H1 (cell line): Measurements from ENCODE around the gene CCNK. TPM values are rescaled to one million over a fixed set of nuclear protein-coding genes. Genes with fewer than 3 reads are reported as not detected.

Experiments
- CTCF ChIA-PET: fragments of 300-600 bp; sonication (Branson Sonifier 250); formaldehyde crosslinking; loops from one replicate; lab custom pipeline; 2021; ENCODE audit not compliant: partially characterized antibody; lab: Charles Lee
- POLR2A ChIA-PET: fragments of 300-600 bp; sonication (Branson Sonifier 250); formaldehyde crosslinking; loops from one replicate; lab custom pipeline; 2021; ENCODE audit warnings: inconsistent platforms; ENCODE audit not compliant: partially characterized antibody; lab: Charles Lee
- DNase-seq, 2 experiments: peaks; one replicate each; pipeline versions ENCODE4 v3.0.0 to v3.0.0-alpha.2; 2010 to 2022; ENCODE audit warnings: low spot score in 2 of 2, low read depth in 1 of 2, mixed read lengths in 1 of 2
- FAIRE-seq: peaks from 2 replicates; lab custom pipeline; 2011; peaks lifted over from hg19 to GRCh38; lab: Jason Lieb, UNC
- H2AFZ ChIP-seq: 2 replicates; pipeline ENCODE4 v1.8.1; 2012; ENCODE audit warnings: low read length, inconsistent platforms
- H2AK5ac ChIP-seq: 2 replicates; pipeline ENCODE4 v1.6.1; 2013; ENCODE audit warnings: low read depth, low read length
- H2BK120ac ChIP-seq: replicated peaks from 2 replicates; pipeline ENCODE3; 2013; ENCODE audit warnings: low read depth, low read length, inconsistent platforms
- H2BK12ac ChIP-seq: 2 replicates; pipeline ENCODE4 v1.6.1; 2013; ENCODE audit warnings: low read depth, low read length
- H2BK15ac ChIP-seq: 2 replicates; pipeline ENCODE4 v1.6.1; 2013; ENCODE audit warnings: low read length
- H2BK20ac ChIP-seq: 2 replicates; pipeline ENCODE4 v1.6.1; 2013; ENCODE audit warnings: low read length
- H2BK5ac ChIP-seq: 2 replicates; pipeline ENCODE4 v1.6.1; 2013; ENCODE audit warnings: low read depth, low read length
- H3K14ac ChIP-seq: 2 replicates; pipeline ENCODE4 v1.6.1; 2013; ENCODE audit warnings: inconsistent platforms; ENCODE audit not compliant: insufficient read length
- H3K18ac ChIP-seq: 2 replicates; pipeline ENCODE4 v1.6.1; 2013; ENCODE audit warnings: low read length; ENCODE audit errors: extremely low read depth
- H3K23ac ChIP-seq: 2 replicates; pipeline ENCODE4 v1.6.1; 2013; ENCODE audit warnings: inconsistent platforms; ENCODE audit not compliant: insufficient read length
- H3K23me2 ChIP-seq: 2 replicates; pipeline ENCODE4 v1.6.1; 2013; ENCODE audit warnings: low read depth, low read length
- H3K27ac ChIP-seq: 2 replicates; pipeline ENCODE4 v1.6.1; 2011; ENCODE audit warnings: low read depth, low read length, inconsistent platforms
- H3K27me3 ChIP-seq, 4 experiments: replicated peaks in 1 of 4; 1 replicate in 1 of 4; 2 replicates in 3 of 4; pipeline versions ENCODE4 v1.6.1 to v1.8.1; 2011 to 2013; ENCODE audit warnings: low read length in 3 of 4, mild to moderate bottlenecking in 3 of 4, inconsistent platforms in 2 of 4, mixed read lengths in 2 of 4, moderate library complexity in 1 of 4; ENCODE audit not compliant: control insufficient read depth in 3 of 4, insufficient read depth in 3 of 4; ENCODE audit errors: extremely low read depth in 1 of 4
- H3K36me3 ChIP-seq, 4 experiments: 2 replicates each; pipeline versions ENCODE4 v1.6.1 to v1.8.1; 2011 to 2013; ENCODE audit warnings: mild to moderate bottlenecking in 4 of 4, low read length in 3 of 4, moderate library complexity in 2 of 4, control low read depth in 1 of 4, inconsistent platforms in 1 of 4; ENCODE audit not compliant: insufficient read depth in 4 of 4, control insufficient read depth in 2 of 4
- H3K4ac ChIP-seq: replicated peaks from 2 replicates; pipeline ENCODE3; 2013; ENCODE audit warnings: low read length, low read depth, mixed read lengths, inconsistent platforms; ENCODE audit not compliant: insufficient read length
- H3K4me1 ChIP-seq, 4 experiments: replicated peaks in 1 of 4; 1 replicate in 1 of 4; 2 replicates in 3 of 4; pipeline versions ENCODE4 v1.6.1 to v1.8.1; 2011 to 2013; ENCODE audit warnings: low read length in 3 of 4, inconsistent platforms in 2 of 4, mixed read lengths in 1 of 4; ENCODE audit not compliant: insufficient read depth in 4 of 4, control insufficient read depth in 3 of 4
- H3K4me2 ChIP-seq, 2 experiments: 2 replicates each; pipeline versions ENCODE4 v1.6.1 to v1.8.1; 2011 to 2013; ENCODE audit warnings: low read depth in 2 of 2, low read length in 2 of 2, control low read depth in 1 of 2, inconsistent platforms in 1 of 2, mild to moderate bottlenecking in 1 of 2; ENCODE audit not compliant: insufficient read depth in 1 of 2
- H3K4me3 ChIP-seq, 4 experiments: fragments of 200-600, 300-600 bp in 1 of 4; sonication (generic), shearing (Covaris generic), sonication (Bioruptor Twin) in 1 of 4; 2 replicates each; pipeline versions ENCODE4 v1.5.1 to v1.8.1; 2011 to 2016; ENCODE audit warnings: low read length in 4 of 4, low read depth in 3 of 4, control low read depth in 2 of 4, inconsistent platforms in 2 of 4, mild to moderate bottlenecking in 2 of 4, mixed read lengths in 1 of 4, moderate library complexity in 1 of 4; ENCODE audit not compliant: insufficient read depth in 2 of 4; ENCODE audit errors: extremely low read depth in 1 of 4
- H3K56ac ChIP-seq: replicated peaks from 2 replicates; pipeline ENCODE3; 2013; ENCODE audit warnings: low read depth, mild to moderate bottlenecking, mixed read lengths, low read length, inconsistent platforms; ENCODE audit not compliant: insufficient read length
- H3K79me1 ChIP-seq: 2 replicates; pipeline ENCODE4 v1.6.1; 2013; ENCODE audit warnings: low read depth, low read length, control low read depth
- H3K79me2 ChIP-seq, 2 experiments: 2 replicates each; pipeline versions ENCODE4 v1.6.1 to v1.8.1; 2012 to 2013; ENCODE audit warnings: low read length in 2 of 2, mild to moderate bottlenecking in 2 of 2, inconsistent platforms in 1 of 2; ENCODE audit not compliant: insufficient read depth in 2 of 2, control insufficient read depth in 1 of 2
- H3K9ac ChIP-seq, 4 experiments: replicated peaks in 1 of 4; 1 replicate in 1 of 4; 2 replicates in 3 of 4; pipeline versions ENCODE4 v1.6.1 to v1.8.1; 2011 to 2013; ENCODE audit warnings: low read depth in 3 of 4, low read length in 3 of 4, control low read depth in 2 of 4, mild to moderate bottlenecking in 2 of 4, moderate library complexity in 2 of 4, inconsistent platforms in 1 of 4; ENCODE audit errors: extremely low read depth in 1 of 4
- H3K9me3 ChIP-seq, 2 experiments: 2 replicates each; pipeline versions ENCODE4 v1.6.1 to v1.8.1; 2012 to 2013; ENCODE audit warnings: mild to moderate bottlenecking in 2 of 2, moderate library complexity in 2 of 2, control low read depth in 1 of 2, inconsistent platforms in 1 of 2, low read depth in 1 of 2, low read length in 1 of 2, mixed read lengths in 1 of 2; ENCODE audit not compliant: insufficient read depth in 2 of 2
- H4K20me1 ChIP-seq, 2 experiments: replicated peaks in 1 of 2; 2 replicates each; pipeline versions ENCODE3 to v1.8.1; 2011 to 2013; ENCODE audit warnings: inconsistent platforms in 2 of 2, low read length in 2 of 2, mild to moderate bottlenecking in 1 of 2; ENCODE audit not compliant: insufficient read depth in 2 of 2, control insufficient read depth in 1 of 2
- H4K5ac ChIP-seq: 2 replicates; pipeline ENCODE4 v1.6.1; 2013; ENCODE audit warnings: low read length, low read depth, mixed read lengths, inconsistent platforms; ENCODE audit not compliant: insufficient read length
- H4K8ac ChIP-seq: 2 replicates; pipeline ENCODE4 v1.8.0; 2013; ENCODE audit warnings: mild to moderate bottlenecking, moderate library complexity, low read length, inconsistent platforms; ENCODE audit not compliant: insufficient read depth; ENCODE audit errors: extremely low read depth
- H4K91ac ChIP-seq: replicated peaks from 2 replicates; pipeline ENCODE3; 2013; ENCODE audit warnings: low read length, mixed read lengths, inconsistent platforms; ENCODE audit not compliant: insufficient read length
- RAD21 ChIP-seq, 2 experiments: IDR thresholded peaks in 1 of 2; conservative IDR thresholded peaks in 1 of 2; 2 replicates each; pipeline ENCODE4 v1.6.1; 2011; ENCODE audit warnings: low read depth in 2 of 2, low read length in 2 of 2, improper control_type of control experiment in 1 of 2, inconsistent platforms in 1 of 2, mild to moderate bottlenecking in 1 of 2, moderate library complexity in 1 of 2
- SIN3A ChIP-seq, 2 experiments: IDR thresholded peaks in 1 of 2; conservative IDR thresholded peaks in 1 of 2; 2 replicates each; pipeline ENCODE4 v1.6.1; 2011 to 2012; ENCODE audit warnings: low read length in 2 of 2, improper control_type of control experiment in 1 of 2, low read depth in 1 of 2, mild to moderate bottlenecking in 1 of 2
- WGBS, 2 experiments: shearing (Covaris generic) in 1 of 2; methylation state at CpG; one replicate each; pipeline versions ENCODE4 v1.1.6 to v1.1.7; 2013 to 2015; ENCODE audit warnings: low lambda C conversion rate in 2 of 2, mixed read lengths in 2 of 2, inconsistent platforms in 1 of 2, low coverage in 1 of 2, missing lambda C conversion rate in 1 of 2; ENCODE audit not compliant: insufficient replicate concordance in 2 of 2, insufficient coverage in 1 of 2, insufficient read length in 1 of 2; ENCODE audit errors: extremely low coverage in 1 of 2, missing lambda C conversion rate in 1 of 2; 5-methylcytosine and 5-hydroxymethylcytosine counted together
- polyA plus RNA-seq, 7 experiments: library from polyadenylated mRNA; depleted of rRNA in 3 of 7; stranded (reverse) in 5 of 7; unstranded in 2 of 7; fragments of >200 nt in 5 of 7; fragments of 200-250 nt in 2 of 7; gene quantifications; 1 replicate in 5 of 7; 2 replicates in 1 of 7; 4 replicates in 1 of 7; pipeline versions ENCODE4 v1.2.1 to v1.2.3, GENCODE V29; 2011 to 2013; ENCODE audit warnings: missing spikeins in 2 of 7, mixed read lengths in 2 of 7
- total RNA-seq: library from RNA; stranded (reverse); fragmentation: NEBNext Ultra II Directional; extraction: Animal tissue kit (Norgen Biotek cat#: 25700); gene quantifications from 2 replicates; pipeline ENCODE4 v1.2.1, GENCODE V29; 2021

CCNK gene
- total and polyA plus RNA-seq, 2 of the 8 experiments (the other 6 are each of a cell fraction or from before 2014, with no cell fraction given) = 10.7 to 82.7 TPM

- H3K36me3 ChIP-seq = no peaks in the 10 kb centered on the region
- no peak for FAIRE-seq
- DNase-seq = no peak
- H3K56ac ChIP-seq = no peak overlapping the region
- no peak overlapping the region for H3K4me2 ChIP-seq
- peak overlapping the region; percentile 53 for H4K91ac ChIP-seq
- H4K20me1 ChIP-seq = peaks cover 7 to 11% of the 10 kb centered on the region in 2 experiments
- 95% methylated on average over 6 of the region's 6 CpGs; no CpG with 5 or more reads in 1 of the 2 experiments for WGBS, 2 experiments
- no peak overlapping the region for H2BK120ac ChIP-seq
- no peak overlapping the region for H2BK5ac ChIP-seq
- H3K9ac ChIP-seq = no peak overlapping the region
- no peak overlapping the region for H3K27ac ChIP-seq
- H2AK5ac ChIP-seq = no peak overlapping the region
- H3K23me2 ChIP-seq = no peaks in the 10 kb centered on the region
- no peaks in the 10 kb centered on the region for H3K27me3 ChIP-seq
- H3K14ac ChIP-seq = no peak overlapping the region
- no peak overlapping the region for H3K4me3 ChIP-seq
- H4K8ac ChIP-seq = no peak overlapping the region; the same call in 1 of the 2 replicates
- H3K9me3 ChIP-seq = no peaks in the 10 kb centered on the region
- peaks cover 0 to 32% of the 10 kb centered on the region in 2 experiments; a peak in 1 of 4 replicates for H3K79me2 ChIP-seq
- H2AFZ ChIP-seq = no peak overlapping the region
- H2BK20ac ChIP-seq = no peak overlapping the region
- no peak overlapping the region for H3K18ac ChIP-seq
- H2BK15ac ChIP-seq = no peak overlapping the region
- CTCF ChIA-PET = interaction anchor here (1.0 to 6.2 kb wide), 10 partner anchors 10 to 154 kb away, joined by 3 to 40 read pairs (median 6); no protein-coding TSS in a partner anchor
- POLR2A ChIA-PET = interaction anchor here (0.7 to 1.2 kb wide), 3 partner anchors 15 to 68 kb away, joined by 3 read pairs; no protein-coding TSS in a partner anchor
- no peak overlapping the region for H3K23ac ChIP-seq
- peaks cover 18% of the 10 kb centered on the region for H3K79me1 ChIP-seq
- H3K4me1 ChIP-seq = peaks cover 3 to 48% (median 30%) of the 10 kb centered on the region in 4 experiments
- peak overlapping the region; percentile 27; the same call in 1 of the 2 replicates for H2BK12ac ChIP-seq
- H3K4ac ChIP-seq = no peak overlapping the region
- no peak overlapping the region for H4K5ac ChIP-seq
- TF ChIP-seq RAD21 (IDR thresholded peaks at IDR 0.05 in 1 of 2, conservative IDR thresholded peaks at IDR 0.05 in 1 of 2; ENCODE audit: low read depth in 2 of 2, low read length in 2 of 2) = no peak
- TF ChIP-seq SIN3A (conservative IDR thresholded peaks at IDR 0.05 in 1 of 2, IDR thresholded peaks at IDR 0.05 in 1 of 2; ENCODE audit: low read depth in 1 of 2, low read length in 2 of 2) = no peak
These were observed 53.1 kb downstream of the CCNK start for GRCh38 chr14:99534333-99534732.
